ENCODE measurements around the gene FOXN3.

The FOXN3 gene

DNA sequence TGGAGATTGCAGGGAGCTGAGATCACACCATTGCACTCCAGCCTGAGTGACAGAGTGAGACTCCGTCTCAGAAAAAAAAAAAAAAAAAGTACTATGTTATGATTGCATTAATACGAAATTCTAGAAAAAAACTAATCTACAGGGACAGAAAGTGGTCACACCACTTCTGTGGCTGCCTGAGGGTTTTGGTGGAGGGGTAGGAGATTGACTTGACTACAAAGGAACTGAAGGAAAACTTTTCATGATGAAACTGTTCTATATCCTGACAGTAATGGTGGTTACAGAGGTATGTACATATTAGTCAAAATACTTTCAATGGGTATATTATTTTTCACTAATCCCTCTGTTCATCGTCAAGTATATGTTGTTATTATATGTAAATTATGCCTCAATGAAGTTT is 42.1 kb downstream of the FOXN3 start:
- no peak for DNase-seq (ENCODE audit: low spot score)
- TF ChIP-seq CTCF (IDR thresholded peaks at IDR 0.05; ENCODE audit: extremely low read depth, missing control alignments) = no peak

DNA sequence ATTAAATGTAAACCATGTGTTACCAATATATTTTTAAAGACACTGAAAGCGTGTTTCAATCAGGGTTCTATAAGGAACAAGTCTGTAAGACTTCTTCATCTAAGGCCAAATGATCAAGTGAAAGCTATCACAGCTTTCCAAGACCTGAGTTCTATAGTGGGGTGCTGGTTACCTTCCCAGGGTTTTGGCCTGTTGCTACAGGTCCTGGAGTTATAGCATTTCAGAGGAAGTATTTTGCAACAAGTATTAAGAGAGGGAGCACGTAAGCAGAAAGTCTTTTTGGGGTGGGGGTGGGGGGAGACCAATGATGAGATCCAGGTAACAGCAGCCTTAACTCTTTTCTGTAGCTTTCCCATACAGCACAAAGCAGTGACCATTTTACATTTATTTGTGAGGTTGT is 43.8 kb downstream of the FOXN3 start:
- TF ChIP-seq CTCF (IDR thresholded peaks at IDR 0.05; ENCODE audit: extremely low read depth, missing control alignments) = no peak
- no peak for DNase-seq (ENCODE audit: low spot score)

DNA sequence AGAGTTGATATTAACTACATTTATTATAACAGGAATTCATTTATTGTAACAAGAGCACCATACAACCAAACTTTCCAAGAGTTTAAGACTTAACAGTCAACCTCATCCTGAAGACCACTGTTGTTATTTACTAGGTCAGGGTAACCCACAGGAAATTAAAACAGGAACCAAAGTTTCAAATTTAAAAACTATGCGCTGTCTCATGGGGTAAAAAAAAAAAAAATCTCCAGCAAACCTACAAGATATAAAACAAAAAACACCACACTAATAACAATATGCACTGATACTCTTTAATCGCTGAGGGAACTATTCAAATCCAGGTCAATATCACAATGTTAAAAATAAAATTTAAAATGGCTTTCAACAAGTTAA is 44.5 kb downstream of the FOXN3 start:
- TF ChIP-seq CTCF (IDR thresholded peaks at IDR 0.05; ENCODE audit: extremely low read depth, missing control alignments) = no peak
- no peak for DNase-seq (ENCODE audit: low spot score)

DNA sequence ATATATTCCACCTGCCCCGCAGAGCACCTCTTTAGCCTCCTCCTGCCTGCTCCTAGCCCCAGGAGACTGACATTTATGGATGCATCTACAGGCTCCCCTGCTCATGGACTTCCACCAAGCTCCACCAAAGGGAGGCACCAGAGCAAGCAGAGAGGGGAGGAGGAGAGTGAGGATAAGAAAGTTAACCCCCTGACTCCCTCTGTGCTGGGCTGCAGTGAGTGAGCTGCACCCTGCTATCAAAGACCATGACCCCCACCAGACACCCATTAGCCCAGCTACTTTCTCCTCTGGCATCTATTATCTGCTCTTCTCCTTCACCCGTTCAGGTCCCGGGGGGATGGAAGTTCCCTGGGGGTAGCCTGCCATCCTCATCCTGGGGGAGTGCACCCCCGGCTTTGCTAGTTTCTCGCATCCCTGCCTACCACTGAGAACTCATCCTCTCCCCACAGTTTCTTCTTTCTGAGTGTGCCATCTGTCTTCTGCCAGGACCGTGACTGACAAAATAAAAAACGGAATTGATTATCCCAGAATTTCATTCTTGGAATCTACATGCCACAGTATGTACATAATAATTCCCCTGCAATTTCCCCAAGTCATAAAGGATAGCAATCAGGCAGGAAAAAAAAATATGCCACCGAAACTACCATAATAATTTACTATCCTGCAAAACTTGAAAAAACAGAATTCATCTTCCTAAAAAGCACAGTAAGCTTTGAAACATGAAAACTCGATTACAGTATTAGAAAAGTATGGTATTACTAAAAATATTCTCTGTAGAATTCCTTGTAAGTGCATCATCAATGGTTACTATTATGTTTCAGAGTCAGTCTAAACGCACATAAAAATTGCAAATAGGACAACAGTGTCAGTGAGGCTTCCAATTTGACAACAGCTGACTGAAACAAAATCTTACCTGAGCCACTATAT is 45.2 kb downstream of the FOXN3 start:
- TF ChIP-seq CTCF (IDR thresholded peaks at IDR 0.05; ENCODE audit: extremely low read depth, missing control alignments) = no peak
- DNase-seq (ENCODE audit: low spot score) = no peak

- no peak for DNase-seq (ENCODE audit: low spot score)
- TF ChIP-seq CTCF (IDR thresholded peaks at IDR 0.05; ENCODE audit: extremely low read depth, missing control alignments) = no peak
Observed at GRCh38 chr14:89370781-89371180, 46.3 kb downstream of the FOXN3 start.

DNA sequence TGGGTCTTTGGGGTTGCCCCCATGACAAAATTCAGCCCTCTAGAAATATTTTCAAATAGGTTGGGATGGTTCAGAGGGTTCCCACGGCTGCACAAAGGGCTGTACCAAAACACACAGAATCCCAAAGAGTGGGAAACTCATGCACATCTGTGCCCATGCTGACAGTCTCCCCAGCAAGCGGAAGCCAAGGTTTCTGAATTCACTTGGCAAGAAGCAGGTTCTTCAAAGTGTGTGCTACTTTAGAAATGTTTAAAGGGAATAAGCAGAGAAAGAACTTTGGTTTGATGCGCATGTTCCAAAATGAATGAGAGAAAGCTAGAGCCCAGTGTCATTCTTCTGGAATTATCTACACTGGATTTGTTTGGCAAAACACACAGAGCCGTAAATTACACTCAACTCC is 46.7 kb downstream of the FOXN3 start:
- DNase-seq (ENCODE audit: low spot score) = no peak
- no peak for TF ChIP-seq CTCF (IDR thresholded peaks at IDR 0.05; ENCODE audit: extremely low read depth, missing control alignments)

DNA sequence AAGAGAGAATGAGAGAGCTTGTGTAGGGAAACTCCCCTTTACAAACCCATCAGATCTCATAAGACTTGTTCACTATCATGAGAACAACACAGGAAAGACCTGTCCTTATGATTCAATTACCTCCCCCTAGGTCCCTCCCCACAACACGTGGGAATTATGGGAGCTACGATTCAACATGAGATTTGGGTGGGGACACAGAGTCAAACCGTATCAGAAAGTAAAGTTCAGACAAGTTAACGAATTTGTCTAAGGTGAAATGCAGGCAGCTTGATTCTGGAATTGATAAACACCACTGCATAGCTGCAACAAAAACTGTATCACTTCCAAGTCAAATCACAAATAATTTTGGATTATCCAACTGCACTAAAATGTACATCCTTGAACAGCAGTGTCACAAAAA is 47.4 kb downstream of the FOXN3 start:
- no peak for DNase-seq (ENCODE audit: low spot score)
- TF ChIP-seq CTCF (IDR thresholded peaks at IDR 0.05; ENCODE audit: extremely low read depth, missing control alignments) = no peak
